CD1c-positive myeloid dendritic cell (primary cell): ENCODE data around the gene EFNA5.

ENCODE experiments used
- DNase-seq: peaks from one replicate; pipeline ENCODE4 v3.0.0-alpha.2; 2016; ENCODE audit errors: extremely low spot score

EFNA5 gene

DNA sequence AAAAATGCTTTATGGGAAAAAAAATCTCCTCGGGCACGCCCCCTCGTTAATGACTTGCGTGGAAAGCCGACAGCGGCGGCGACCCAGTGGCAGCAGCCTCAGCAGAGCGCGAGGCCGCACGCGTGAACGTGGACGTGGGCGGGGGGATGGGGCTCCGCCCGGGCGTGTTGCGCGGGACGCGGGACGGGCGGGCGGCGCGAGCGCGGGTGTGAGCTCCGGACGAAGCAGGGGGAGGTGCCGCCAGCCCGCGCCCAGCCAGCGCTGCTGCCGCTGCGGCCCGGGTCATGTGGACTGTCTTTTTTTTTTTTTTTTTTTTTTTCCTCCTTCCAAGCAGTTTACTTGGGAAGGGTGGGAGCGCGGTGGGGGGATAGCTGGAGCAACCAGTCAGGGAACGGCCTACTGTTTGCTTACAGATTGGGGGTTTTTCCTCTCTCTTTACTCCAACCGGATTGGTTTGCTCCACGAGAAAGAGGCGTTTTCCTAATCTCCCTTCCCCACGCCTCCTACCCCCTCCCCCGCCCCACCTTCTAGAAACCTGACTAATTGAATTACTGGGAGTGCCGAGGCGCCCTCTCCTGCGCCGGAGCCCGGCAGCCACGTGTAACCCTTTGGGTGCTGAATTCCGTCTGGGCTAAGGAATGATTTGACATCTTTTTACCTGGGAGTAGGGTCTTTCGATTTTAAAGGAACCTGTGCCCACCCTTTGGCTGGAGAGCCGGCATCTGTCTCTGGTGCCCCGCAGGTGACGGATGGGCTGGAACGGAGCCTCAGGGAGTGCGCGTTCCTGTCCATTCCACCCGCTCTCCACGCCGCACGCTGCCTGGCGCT is 1.7 kb upstream of the EFNA5 start:
- DNase-seq: peak; percentile 18

DNA sequence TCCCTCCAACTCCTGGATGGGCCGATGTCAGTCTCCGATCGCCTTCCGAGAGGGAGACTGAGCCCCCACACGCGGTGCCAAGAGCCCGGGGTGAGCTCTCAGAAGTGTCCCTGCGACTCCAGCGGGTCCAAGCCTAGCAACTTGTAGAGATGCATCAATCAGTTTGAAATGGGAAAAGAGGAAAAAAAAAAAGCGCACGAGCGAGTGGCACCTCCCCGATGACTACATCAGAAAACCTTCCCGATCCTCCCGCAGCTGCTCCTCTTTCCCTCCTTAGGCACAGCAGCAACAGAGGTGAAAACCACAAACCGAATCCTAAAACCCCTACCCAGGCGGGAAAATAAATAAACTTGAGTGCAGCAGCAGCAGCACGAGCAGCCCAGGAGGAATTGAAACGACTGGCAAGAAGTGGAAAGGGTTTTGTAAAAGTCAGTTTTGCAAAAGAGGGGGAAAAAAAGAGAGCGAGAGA is 1.0 kb upstream of the EFNA5 start:
- DNase-seq: no peak

DNA sequence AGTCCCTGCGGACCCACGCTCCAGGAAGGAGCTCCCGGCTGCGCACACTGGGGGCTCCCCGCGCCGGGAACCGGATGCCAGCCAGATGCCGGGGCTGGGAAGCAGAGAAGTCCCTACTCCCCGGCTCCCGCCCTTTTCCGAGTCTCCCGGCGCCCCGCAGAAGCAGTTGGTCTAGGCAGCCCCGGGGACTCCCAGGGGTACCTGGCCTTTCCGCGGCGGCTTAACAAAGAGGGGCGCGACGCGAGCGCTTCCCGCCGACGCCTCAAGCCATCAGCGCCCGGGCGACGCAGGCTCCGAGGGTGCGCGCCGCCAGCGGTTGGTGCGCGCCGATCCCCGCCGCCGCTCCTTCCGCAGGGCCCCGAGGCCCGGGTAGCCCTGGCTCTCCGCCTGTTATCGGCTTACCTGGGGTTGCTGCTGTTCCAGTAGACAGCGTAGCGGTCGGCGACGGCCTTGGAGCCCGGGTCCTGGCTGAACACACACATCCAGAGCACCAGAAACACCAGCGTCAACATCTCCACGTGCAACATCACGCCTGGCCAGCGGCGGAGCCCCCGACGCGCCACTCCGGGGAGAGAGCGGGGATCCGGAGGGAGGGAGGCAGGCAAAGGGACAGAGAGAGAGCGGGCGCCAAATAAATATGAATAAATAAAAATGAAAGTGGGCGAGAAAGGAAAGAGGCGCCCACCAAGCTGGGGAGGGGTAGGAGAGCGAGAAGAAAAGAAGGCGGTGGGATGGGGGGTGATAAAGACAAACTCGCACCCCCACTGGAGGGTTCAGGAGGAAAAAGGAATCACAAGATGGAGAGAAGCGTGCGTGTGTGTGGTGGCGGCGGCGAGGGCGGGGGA is 428 bp downstream of the EFNA5 start:
- no peak for DNase-seq

DNA sequence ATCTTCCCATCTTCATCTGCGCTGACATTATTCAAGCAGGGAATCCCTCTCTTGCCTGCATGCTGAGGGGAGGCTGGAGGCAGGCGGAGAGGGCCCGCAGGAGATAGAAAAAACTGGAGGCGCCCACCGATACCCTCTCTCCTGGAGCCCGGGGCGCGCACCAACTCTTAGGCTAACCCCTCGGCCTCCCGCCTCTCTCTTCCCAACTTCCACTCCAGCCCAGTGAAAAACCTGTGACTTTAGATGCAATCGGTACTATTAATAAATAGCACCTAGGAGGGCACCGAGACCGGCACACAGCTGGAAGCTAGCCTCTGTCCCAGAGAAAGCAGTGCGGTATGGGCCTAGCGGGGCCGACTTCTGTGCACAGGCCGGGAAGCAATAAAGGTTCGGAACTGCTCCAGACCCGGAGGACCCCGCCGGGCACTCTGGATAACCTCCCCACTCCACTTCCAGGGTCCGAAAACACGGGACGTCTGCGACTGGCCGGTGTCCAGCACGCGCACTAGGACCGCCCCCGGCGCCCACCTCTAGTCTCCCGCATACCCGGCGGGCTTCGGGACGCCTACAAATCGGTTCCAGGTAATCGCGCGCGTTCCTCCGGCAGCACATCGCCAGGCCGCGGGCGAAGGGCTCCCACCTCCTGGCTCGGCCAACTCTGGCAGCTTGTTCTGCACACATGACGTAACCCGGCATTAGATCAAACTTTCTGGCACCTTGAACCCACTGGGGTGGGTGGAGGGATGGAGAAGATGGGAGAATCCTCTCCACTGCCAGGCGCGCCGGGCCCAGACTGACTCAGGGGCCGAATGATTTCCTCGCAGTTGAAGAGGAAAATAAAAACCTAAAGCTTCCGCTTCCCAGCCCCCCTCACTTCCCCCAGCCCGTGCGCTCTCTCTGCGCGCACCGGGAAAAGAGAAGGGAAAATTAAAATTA is 1.4 kb downstream of the EFNA5 start:
- DNase-seq: no peak

DNA sequence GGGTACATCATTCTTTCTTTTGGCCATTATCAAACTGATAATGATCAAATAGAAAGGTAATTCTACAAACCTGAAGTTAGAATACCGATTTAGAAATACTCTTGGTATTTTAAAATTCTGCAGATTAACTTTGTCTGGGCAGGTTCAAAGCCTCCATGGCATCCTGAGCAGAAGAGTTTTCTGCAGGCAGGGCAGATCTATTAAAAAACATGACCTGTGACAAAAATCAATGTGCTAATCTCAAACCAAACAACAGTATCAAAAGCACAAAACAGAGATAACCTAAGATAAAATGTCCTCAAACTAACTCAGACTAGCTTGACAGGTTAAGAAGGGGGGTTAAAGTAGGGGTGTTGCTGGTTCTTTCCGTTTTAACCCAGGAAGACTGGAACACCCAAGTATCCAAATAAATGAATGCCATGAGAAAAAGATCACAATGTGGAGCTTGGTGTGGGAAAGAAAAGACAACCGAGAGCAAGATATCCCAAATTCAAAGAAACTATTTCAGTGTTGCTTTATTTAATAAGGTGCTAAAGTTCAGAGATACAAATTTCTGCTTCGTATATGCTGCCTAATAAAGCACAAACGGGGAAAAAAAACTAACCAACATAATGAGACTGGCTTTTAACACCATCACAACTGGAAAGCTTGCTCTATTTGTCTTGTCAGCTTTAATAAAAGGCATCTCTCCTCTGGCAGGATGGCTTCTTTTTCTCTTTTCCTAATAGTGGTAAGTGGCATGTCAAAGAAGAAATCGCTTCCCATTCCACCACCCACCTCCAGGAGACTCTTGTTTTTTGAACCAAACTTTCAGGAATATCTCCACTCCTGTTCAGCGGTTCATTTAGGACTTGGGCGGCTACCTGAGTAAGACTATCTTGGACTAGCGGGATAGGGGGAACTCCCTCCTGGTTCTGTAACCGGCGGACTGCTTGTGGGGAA is 2.3 kb downstream of the EFNA5 start:
- DNase-seq: no peak

DNA sequence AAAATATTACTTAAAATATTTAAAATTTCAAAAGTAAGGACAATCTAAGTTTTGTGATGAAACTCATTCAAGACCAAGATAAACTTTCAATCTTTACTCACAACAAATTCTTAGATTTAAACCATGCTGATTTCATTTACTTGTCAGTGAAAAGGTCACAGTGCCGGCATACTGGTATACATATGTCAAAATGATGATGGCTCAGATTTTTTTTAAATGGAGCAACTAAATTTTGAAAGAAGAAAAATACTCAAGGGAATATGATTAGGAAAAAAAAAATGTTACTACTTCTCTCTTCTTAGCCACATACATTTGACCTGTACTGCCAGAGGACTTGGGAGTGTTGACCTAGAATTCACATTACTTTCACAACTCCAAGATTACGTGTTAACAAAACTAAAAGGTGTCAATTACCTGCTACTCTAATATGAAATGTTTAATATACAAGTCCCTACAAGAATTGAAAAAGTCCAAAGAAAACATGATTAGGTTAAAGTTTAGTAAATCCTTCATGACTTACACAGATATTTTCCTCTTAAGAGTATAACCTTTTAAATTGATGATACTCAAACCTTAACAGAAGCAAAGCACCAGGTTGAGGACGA is 4.6 kb downstream of the EFNA5 start:
- DNase-seq: no peak

DNA sequence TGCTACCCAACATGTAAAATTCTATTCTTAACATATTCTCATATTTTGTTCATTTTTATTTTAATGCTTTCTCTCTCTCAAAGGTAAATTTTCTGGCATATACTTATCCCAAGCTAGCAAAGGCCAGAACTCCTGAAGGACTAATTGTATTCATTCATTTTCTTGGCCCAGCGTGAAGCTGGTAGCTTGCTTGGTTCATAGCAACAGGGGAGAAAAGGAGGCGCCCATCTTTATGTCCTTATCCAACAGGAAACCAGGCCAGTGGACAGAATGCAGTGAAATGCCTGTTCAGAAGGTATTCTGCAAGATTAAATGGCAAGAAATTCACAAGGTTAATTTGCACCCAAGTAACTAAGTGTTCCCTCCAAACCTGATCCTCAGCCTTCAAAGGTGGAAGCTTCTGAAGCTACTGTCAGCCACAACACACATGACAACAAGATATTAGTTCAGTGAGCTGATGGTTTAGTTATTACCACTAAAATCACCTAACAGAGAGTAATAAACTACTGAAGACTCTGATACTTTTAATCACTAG is 5.6 kb downstream of the EFNA5 start:
- no peak for DNase-seq

DNA sequence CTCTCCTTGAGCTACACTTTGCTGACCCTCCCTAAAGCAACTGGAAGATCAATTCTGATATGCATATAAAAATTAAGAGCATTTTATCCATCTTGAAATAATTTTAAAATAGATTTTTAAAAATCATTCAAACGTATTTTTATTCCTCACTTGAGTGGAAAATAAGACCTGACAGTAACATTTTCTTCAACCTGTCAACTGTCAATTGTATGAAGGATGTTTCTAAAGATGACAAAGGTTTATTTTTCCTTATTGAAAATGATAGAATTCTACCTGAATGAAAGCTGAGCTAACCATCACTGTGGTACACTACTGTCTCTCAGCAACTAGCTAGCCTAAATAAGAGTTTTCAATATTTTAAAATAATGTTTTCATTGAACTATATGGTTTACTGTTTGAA is 7.0 kb downstream of the EFNA5 start:
- DNase-seq: no peak

DNA sequence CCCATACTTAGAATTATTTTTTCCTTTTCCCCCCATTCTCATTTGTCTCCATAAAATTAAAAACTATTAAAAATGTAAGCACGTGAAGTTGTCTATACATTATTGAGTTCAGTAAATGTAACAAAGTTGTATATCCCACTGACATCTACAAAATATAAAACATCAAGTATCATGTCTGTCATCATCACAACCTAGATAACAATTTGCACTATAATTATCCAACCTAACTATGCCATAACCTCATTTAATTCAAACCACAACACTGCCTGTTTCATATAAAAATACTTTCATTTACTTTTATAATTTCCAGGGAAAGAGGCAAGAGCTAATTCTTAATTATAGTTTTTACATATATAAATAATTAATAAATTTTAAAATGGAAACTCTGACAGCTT is 9.1 kb downstream of the EFNA5 start:
- no peak for DNase-seq

DNA sequence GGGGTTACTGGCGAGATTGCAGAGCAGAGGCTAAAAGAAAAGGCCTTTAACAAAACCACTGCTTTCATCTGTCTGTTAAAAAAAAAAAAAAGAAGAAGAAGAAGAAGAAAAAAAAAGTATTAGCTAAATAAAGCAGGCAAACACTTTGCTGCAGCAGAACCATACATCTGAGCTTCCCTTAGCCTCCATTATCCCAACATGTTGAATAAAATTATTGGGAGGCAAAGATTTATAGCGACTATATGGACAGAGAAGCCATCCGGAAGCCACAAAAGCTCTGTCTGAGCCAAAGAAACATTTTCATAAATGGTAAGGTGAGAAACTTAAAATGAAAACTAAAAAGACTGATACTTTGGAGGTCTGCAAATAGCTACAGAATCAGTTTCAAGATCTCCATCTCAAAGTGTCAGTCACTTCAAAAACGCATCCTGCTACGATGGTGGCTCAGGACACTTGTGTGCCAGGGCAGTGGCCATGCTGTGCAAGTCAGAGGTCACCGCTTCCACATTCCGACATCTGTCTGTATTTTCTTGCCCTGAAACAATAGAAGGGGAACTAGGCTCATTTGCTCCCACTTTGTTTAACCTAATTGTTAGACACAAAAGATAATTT is 9.6 kb downstream of the EFNA5 start:
- no peak for DNase-seq

DNA sequence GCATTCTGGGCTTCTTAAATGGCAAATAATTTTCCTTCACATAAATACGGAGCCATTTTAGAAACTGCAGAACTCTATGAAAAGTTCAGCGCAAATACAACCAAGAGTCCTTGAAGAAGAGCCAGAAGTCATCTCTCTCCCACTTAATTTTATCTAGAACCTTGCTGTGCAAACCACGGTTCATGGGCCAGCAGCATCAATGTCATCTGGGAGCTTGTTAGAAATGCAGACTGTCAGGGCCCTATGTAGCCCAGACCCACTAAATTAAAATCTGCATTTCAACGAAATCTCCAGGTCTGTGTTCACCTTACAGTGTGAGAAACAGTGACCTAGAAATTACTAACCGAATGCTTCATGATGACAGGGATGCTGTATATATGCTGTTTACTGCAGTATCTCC is 12.2 kb downstream of the EFNA5 start:
- no peak for DNase-seq

DNA sequence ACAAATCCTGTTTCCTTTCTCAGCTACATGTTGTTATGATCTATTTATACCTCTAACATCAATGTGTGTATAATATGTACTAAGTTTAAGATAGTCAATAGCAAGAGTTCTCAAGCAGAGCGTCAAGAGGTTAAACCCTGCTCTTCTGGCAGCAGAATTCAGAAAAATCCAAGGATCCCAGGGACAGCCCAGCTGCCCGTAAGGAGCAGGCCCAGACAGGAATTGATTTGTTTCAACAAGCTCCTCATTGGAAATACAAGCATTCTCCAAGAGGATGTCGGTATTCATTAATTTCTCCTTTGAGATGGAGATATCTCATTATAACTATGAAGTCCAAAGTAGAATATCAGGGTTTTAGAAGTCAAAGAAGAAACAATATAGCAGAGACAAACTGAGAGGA is 14.9 kb downstream of the EFNA5 start:
- DNase-seq: no peak

DNA sequence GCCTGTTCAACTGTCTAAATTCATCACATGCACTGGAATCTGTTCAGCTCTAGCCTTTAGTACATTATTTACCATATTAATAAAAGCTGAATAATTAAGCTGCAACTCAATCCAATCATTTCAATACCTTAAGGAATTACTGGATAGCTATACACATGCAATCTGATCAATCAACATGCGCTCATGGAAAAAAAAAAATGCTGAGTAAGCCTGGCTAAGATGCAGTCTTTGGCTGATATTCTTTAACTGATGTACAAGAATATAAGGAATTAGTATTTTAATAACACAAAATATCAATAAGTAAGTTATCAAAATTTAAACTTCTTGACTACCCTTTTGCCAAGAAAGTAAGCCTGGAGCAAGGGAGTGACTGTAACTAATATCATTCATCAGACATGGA is 15.9 kb downstream of the EFNA5 start:
- no peak for DNase-seq

DNA sequence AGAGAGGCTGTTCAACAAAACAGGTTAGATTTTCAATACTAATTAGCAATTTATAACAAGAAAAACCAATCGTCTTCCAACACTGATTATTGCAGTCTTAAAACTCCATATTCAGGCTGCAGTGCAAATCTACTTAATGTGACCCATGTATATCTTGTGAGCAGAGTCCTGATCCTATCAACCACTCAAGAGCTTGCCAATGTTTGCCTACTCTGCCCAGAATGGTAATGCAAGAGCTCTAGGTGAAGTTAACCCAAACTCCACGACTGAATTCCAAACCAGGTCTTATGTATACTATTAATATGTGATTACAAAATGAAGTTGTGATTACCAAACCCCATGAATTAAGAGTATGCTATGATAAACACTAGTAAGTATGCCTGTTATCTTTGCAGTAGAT is 17.1 kb downstream of the EFNA5 start:
- DNase-seq: no peak

DNA sequence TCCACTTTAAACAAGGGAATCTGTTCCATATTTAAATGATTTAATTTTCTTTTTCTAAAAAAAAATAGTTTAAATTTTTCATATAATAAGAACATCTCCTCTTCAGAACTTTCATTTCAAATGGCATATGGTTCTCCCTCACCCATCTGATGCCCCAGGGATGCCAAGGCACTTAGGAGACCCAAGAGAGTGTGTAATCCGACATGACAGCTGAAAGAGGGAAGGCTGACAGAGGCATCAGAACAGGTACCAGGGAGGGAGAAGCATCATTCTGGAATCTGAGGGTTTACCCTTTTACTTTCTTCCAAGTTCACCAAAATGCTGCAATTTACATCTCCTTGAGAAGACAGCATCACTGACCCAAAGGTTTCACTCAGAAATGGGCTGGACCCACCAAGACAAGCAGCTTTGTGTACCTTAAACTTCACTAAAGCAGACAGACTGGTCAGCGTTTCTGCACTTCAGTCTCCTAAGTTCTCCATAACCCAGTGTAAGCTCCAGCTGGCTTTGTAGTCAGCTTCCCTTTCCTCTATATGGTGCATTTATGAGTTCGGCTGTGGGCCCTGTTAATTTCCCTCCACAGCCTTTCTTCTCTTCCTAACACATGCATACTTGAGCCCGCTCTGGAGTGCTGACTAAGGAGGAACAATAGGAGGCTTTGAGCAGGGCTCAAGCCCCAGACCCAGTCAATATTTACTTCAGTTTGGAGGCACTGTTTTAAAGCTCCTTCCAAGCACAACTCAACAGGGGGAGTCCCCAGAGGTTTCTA is 17.7 kb downstream of the EFNA5 start:
- no peak for DNase-seq

DNA sequence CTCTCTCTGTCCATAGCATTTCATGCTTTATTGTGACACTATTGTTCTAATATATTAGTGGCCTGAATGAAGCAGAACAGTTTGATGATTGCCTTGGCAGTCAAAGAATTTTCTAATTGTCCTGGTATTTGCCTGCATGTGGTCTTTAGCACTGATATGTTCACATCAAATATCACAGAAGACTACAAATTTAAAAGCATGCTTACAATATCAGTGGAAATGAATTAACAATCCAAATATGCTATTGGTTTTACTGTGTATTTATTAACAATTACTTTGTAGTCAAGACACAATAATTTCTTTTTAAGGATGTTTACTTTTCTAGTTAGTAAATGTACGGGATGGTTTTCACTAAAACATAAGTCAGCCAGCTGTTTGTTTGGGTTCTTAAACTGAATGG is 18.3 kb downstream of the EFNA5 start:
- DNase-seq: no peak

DNA sequence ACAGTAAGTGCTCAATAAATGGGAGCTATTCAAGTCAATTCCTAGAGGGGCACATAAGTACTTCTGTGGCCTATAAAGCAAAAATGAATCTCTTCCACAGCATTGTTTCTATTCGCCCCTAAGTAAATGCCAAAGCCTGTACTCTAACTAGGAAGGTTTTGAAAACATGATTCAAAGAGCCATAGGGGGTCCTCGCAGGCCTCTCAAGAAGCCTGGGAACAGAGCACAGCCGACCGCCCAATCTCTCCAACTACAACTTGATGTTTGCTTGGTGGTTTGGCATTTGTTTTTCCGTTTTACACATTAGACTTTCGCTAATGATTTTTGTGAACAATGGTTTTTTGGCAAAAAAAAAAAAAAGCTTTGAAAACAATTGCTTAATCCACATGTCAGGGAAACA is 19.4 kb downstream of the EFNA5 start:
- no peak for DNase-seq

DNA sequence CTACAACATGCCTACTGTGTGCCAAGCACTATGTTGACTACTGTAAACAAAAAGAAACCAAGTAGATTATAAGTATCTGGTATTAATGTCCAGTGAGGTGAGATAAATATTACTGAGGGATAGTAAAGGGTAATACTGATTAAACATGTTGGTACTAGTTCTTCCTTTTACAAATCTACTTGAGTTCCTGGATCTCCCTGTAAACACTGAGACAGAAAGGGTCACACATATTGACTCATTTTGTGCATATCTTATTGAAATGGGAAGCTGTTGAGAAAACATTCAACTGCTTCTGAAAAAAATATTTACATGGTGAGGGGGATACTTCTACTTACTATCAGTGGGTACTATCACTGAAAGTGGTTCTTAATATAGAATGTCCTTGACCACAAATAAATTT is 24.3 kb downstream of the EFNA5 start:
- DNase-seq: no peak

DNA sequence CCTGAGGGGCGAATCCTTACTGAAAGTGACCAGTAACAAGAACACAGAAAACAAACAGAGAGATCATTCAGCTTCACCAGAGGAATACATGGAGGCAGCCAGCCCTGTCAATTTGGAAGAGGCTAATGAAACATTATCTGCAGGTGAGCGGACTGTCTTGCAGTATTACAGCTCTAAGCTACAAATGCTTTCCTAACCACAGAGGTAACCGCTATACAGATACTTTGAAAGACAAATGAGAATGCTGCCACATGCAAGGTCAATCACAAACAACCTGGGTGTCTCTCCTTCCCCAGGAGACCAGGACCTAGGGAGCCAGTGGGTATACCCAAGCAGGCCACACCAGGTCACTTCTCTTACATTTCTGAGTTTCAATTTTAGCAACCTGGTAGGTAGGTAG is 30.2 kb downstream of the EFNA5 start:
- DNase-seq: no peak
